CD14-positive monocyte (primary cell): ENCODE data around the gene UGT1A1. TPM values are rescaled to one million over a fixed set of nuclear protein-coding genes. Genes with fewer than 3 reads are reported as not detected.

Source experiments
- DNase-seq, 3 donors: peaks; one replicate each; pipeline ENCODE4 v3.0.0-alpha.2; 2011 to 2022
- H2AFZ ChIP-seq: 2 replicates; pipeline ENCODE4 v1.6.0; 2012; ENCODE audit warnings: mild to moderate bottlenecking, low read depth, low read length, inconsistent platforms; ENCODE audit not compliant: insufficient read depth, poor library complexity, severe bottlenecking
- H3K27ac ChIP-seq, 2 donors: 1 replicate in 1 of 2; 2 replicates in 1 of 2; pipeline ENCODE4 v1.5.1; 2012 to 2013; ENCODE audit warnings: low read length in 2 of 2, control low read depth in 1 of 2, inconsistent platforms in 1 of 2, low read depth in 1 of 2, mild to moderate bottlenecking in 1 of 2
- H3K27me3 ChIP-seq, 2 donors: one replicate each; pipeline versions ENCODE4 v1.6.0 to v1.6.1; 2011 to 2013; ENCODE audit warnings: low read length in 2 of 2; ENCODE audit not compliant: control insufficient read depth in 2 of 2, insufficient read depth in 2 of 2
- H3K36me3 ChIP-seq, 2 donors: replicated peaks in 1 of 2; 1 replicate in 1 of 2; 2 replicates in 1 of 2; pipeline versions ENCODE4 v1.5.1 to v1.6.1; 2012 to 2013; ENCODE audit warnings: low read length in 2 of 2, control low read depth in 1 of 2, inconsistent platforms in 1 of 2, mild to moderate bottlenecking in 1 of 2; ENCODE audit not compliant: insufficient read depth in 2 of 2, control insufficient read depth in 1 of 2
- H3K4me1 ChIP-seq, 2 donors: 1 replicate in 1 of 2; 2 replicates in 1 of 2; pipeline versions ENCODE4 v1.5.1 to v1.6.1; 2012 to 2013; ENCODE audit warnings: low read length in 2 of 2, control low read depth in 1 of 2, inconsistent platforms in 1 of 2, mild to moderate bottlenecking in 1 of 2, moderate library complexity in 1 of 2; ENCODE audit not compliant: insufficient read depth in 2 of 2, control insufficient read depth in 1 of 2
- H3K4me2 ChIP-seq: replicated peaks from 2 replicates; pipeline ENCODE3; 2012; ENCODE audit warnings: low read length, moderate library complexity, mild to moderate bottlenecking; ENCODE audit not compliant: poor library complexity, severe bottlenecking; ENCODE audit errors: extremely low read depth
- H3K4me3 ChIP-seq, 3 experiments: fragments of 200-600 bp in 1 of 3; sonication (generic) in 1 of 3; replicated peaks in 1 of 3; 1 replicate in 2 of 3; 2 replicates in 1 of 3; pipeline ENCODE4 v1.5.1; 2011 to 2013; ENCODE audit warnings: low read length in 3 of 3, mild to moderate bottlenecking in 3 of 3, control low read depth in 2 of 3, low read depth in 2 of 3, inconsistent platforms in 1 of 3, moderate library complexity in 1 of 3
- H3K79me2 ChIP-seq: 2 replicates; pipeline ENCODE4 v1.6.0; 2012; ENCODE audit warnings: mild to moderate bottlenecking, control low read depth, inconsistent platforms, low read length, moderate library complexity; ENCODE audit not compliant: insufficient read depth
- H3K9ac ChIP-seq: 2 replicates; pipeline ENCODE4 v1.6.0; 2017; ENCODE audit warnings: low read length, mild to moderate bottlenecking; ENCODE audit not compliant: insufficient read depth, poor library complexity, severe bottlenecking
- H3K9me3 ChIP-seq, 2 donors: replicated peaks in 1 of 2; 1 replicate in 1 of 2; 2 replicates in 1 of 2; pipeline versions ENCODE4 v1.5.1 to v1.6.1; 2012 to 2013; ENCODE audit warnings: low read length in 2 of 2, control low read depth in 1 of 2; ENCODE audit not compliant: control insufficient read depth in 1 of 2, insufficient read depth in 1 of 2
- H4K20me1 ChIP-seq: 2 replicates; pipeline ENCODE4 v1.6.0; 2012; ENCODE audit warnings: mild to moderate bottlenecking, low read length, control low read depth, moderate library complexity; ENCODE audit not compliant: insufficient read depth
- H3K27ac Mint-ChIP-seq, 7 donors: one replicate each; pipeline ENCODE4 v1.8.0; 2020; ENCODE audit warnings: mild to moderate bottlenecking in 7 of 7, mixed read lengths in 7 of 7, moderate library complexity in 6 of 7, inconsistent platforms in 2 of 7
- H3K27me3 Mint-ChIP-seq, 3 donors: one replicate each; pipeline ENCODE4 v1.8.0; 2021 to 2022; ENCODE audit warnings: low read depth in 3 of 3, mild to moderate bottlenecking in 3 of 3, mixed read lengths in 3 of 3, moderate library complexity in 3 of 3, inconsistent platforms in 1 of 3
- H3K36me3 Mint-ChIP-seq, 2 donors: one replicate each; pipeline ENCODE4 v1.8.0; 2020; ENCODE audit warnings: mixed read lengths in 2 of 2, inconsistent platforms in 1 of 2, mild to moderate bottlenecking in 1 of 2
- H3K4me1 Mint-ChIP-seq: one replicate; pipeline ENCODE4 v1.8.0; 2020; ENCODE audit warnings: mild to moderate bottlenecking, mixed read lengths
- H3K4me3 Mint-ChIP-seq, 2 donors: one replicate each; pipeline ENCODE4 v1.8.0; 2020; ENCODE audit warnings: mild to moderate bottlenecking in 2 of 2, mixed read lengths in 2 of 2, moderate library complexity in 1 of 2
- H3K9me3 Mint-ChIP-seq, 7 donors: one replicate each; pipeline ENCODE4 v1.8.0; 2020 to 2022; ENCODE audit warnings: mixed read lengths in 7 of 7, mild to moderate bottlenecking in 6 of 7, moderate library complexity in 6 of 7, inconsistent platforms in 2 of 7
- WGBS: methylation state at CpG from one replicate; pipeline ENCODE4 v1.1.5; 2013; ENCODE audit warnings: missing lambda C conversion rate; ENCODE audit not compliant: insufficient coverage; 5-methylcytosine and 5-hydroxymethylcytosine counted together
- intact Hi-C, 2 donors: fragments of 100-400 bp; cut with micrococcal nuclease; formaldehyde crosslinking; loops; one replicate each; pipeline versions ENCODE4 v1.15.0 to v1.15.1; 2023
- polyA plus RNA-seq, 3 donors: library from polyadenylated mRNA; depleted of rRNA in 1 of 3; unstranded in 2 of 3; stranded (reverse) in 1 of 3; fragments of 300-500 nt in 2 of 3; fragments of >200 nt in 1 of 3; fragmentation: Illumina TruSeq in 2 of 3; gene quantifications; 1 replicate in 2 of 3; 2 replicates in 1 of 3; pipeline ENCODE4 v1.2.3, GENCODE V29; 2012 to 2021
- TF ChIP-seq, protein P1 (sequence below): fragments of 200-600 bp; IDR thresholded peaks from one replicate; pipeline ENCODE4 v1.8.0; 2022; ENCODE audit warnings: antibody characterized with exemption, mild to moderate bottlenecking

Gene UGT1A1
- polyA plus RNA-seq, 3 donors, result not detected

GRCh38 chr2:233817361-233817911, 57.4 kb downstream of the UGT1A1 start:
- Histone ChIP-seq H3K36me3 (no peaks in the 10 kb centered on the region), H3K4me2 (no peak overlapping the region), H3K27me3 (no peaks in the 10 kb centered on the region), H3K4me3 (no peak overlapping the region), H4K20me1 (no peaks in the 10 kb centered on the region), H3K4me1 (no peaks in the 10 kb centered on the region), H3K27ac (no peak overlapping the region), H3K9me3 (no peaks in the 10 kb centered on the region), H2AFZ (no peak overlapping the region), H3K79me2 (no peaks in the 10 kb centered on the region), H3K9ac (no peak overlapping the region)
- TF ChIP-seq, protein P1, sequence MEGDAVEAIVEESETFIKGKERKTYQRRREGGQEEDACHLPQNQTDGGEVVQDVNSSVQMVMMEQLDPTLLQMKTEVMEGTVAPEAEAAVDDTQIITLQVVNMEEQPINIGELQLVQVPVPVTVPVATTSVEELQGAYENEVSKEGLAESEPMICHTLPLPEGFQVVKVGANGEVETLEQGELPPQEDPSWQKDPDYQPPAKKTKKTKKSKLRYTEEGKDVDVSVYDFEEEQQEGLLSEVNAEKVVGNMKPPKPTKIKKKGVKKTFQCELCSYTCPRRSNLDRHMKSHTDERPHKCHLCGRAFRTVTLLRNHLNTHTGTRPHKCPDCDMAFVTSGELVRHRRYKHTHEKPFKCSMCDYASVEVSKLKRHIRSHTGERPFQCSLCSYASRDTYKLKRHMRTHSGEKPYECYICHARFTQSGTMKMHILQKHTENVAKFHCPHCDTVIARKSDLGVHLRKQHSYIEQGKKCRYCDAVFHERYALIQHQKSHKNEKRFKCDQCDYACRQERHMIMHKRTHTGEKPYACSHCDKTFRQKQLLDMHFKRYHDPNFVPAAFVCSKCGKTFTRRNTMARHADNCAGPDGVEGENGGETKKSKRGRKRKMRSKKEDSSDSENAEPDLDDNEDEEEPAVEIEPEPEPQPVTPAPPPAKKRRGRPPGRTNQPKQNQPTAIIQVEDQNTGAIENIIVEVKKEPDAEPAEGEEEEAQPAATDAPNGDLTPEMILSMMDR, result no peak
- DNase-seq, result no peak
- H3K9me3 Mint-ChIP-seq, result peaks cover 0 to 5% (median 0%) of the 10 kb centered on the region in 7 donors
- no peaks in the 10 kb centered on the region for H3K36me3 Mint-ChIP-seq
- WGBS, result 72% methylated on average over 3 of the region's 3 CpGs
- intact Hi-C loops, result no loop called here
- no peak overlapping the region for H3K4me3 Mint-ChIP-seq
- H3K27ac Mint-ChIP-seq, result peak overlapping the region in 1 of 7 donors; percentile 65
- H3K27me3 Mint-ChIP-seq, result peaks cover 2 to 9% (median 7%) of the 10 kb centered on the region in 3 donors
- no peaks in the 10 kb centered on the region for H3K4me1 Mint-ChIP-seq

GRCh38 chr2:233817995-233818638, 58.0 kb downstream of the UGT1A1 start:
- 91% methylated on average over 11 of the region's 11 CpGs for WGBS

More at GRCh38 chr2:233817995-233818638, 58.0 kb downstream of the UGT1A1 start:
- Mint-ChIP-seq H3K27ac (no peak overlapping the region), H3K27me3 (peaks cover 2 to 9% (median 7%) of the 10 kb centered on the region in 3 donors), H3K9me3 (peaks cover 0 to 4% (median 0%) of the 10 kb centered on the region in 7 donors), H3K4me3 (no peak overlapping the region), H3K4me1 (peaks cover 3% of the 10 kb centered on the region), H3K36me3 (no peaks in the 10 kb centered on the region)
- no peaks in the 10 kb centered on the region for H3K79me2 ChIP-seq
- TF ChIP-seq, protein P1, result no peak
- H3K36me3 ChIP-seq, result no peaks in the 10 kb centered on the region
- H3K4me1 ChIP-seq, result peaks cover 2 to 5% of the 10 kb centered on the region in 2 donors
- H3K9me3 ChIP-seq, result no peaks in the 10 kb centered on the region
- no peak overlapping the region for H3K4me3 ChIP-seq
- H2AFZ ChIP-seq, result no peak overlapping the region
- no peak overlapping the region for H3K9ac ChIP-seq
- H4K20me1 ChIP-seq, result no peaks in the 10 kb centered on the region
- no peak overlapping the region for H3K27ac ChIP-seq
- intact Hi-C loops, result no loop called here
- no peak for DNase-seq
- H3K27me3 ChIP-seq, result no peaks in the 10 kb centered on the region
- H3K4me2 ChIP-seq, result no peak overlapping the region
